ENCODE measurements around the gene UQCRQ.

GRCh38 chr5:132849347-132849746, 17.1 kb upstream of the UQCRQ start:
- TF ChIP-seq POLR2A (IDR thresholded peaks at IDR 0.05): no peak
- no peak for TF ChIP-seq CTCF (IDR thresholded peaks at IDR 0.05)

Measured in adrenal gland (tissue), 5 donors.